Activated effector memory CD4-positive, alpha-beta T cell treated with anti-CD3 and anti-CD28 coated beads, Interleukin-2, amount 50 U/mL, for 16 hours (primary cell): Measurements from ENCODE around the gene PLCB3.

Experiments
- DNase-seq: peaks from one replicate; pipeline ENCODE4 v3.0.0-alpha.2; 2020

The PLCB3 gene

DNA sequence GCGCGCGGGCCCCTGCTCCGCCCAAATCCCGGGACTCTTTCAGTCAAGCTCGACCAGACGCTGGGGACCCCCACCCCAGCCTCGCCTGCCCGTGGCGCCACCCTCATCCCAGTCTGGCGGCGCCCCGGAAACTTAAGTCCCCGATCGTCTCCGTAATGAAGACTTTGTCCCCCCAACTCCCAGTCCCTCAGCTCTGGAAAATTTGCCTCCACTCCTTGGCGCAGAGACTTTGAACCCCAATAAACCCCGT is 348 bp downstream of the PLCB3 start:
- DNase-seq, result no peak

DNA sequence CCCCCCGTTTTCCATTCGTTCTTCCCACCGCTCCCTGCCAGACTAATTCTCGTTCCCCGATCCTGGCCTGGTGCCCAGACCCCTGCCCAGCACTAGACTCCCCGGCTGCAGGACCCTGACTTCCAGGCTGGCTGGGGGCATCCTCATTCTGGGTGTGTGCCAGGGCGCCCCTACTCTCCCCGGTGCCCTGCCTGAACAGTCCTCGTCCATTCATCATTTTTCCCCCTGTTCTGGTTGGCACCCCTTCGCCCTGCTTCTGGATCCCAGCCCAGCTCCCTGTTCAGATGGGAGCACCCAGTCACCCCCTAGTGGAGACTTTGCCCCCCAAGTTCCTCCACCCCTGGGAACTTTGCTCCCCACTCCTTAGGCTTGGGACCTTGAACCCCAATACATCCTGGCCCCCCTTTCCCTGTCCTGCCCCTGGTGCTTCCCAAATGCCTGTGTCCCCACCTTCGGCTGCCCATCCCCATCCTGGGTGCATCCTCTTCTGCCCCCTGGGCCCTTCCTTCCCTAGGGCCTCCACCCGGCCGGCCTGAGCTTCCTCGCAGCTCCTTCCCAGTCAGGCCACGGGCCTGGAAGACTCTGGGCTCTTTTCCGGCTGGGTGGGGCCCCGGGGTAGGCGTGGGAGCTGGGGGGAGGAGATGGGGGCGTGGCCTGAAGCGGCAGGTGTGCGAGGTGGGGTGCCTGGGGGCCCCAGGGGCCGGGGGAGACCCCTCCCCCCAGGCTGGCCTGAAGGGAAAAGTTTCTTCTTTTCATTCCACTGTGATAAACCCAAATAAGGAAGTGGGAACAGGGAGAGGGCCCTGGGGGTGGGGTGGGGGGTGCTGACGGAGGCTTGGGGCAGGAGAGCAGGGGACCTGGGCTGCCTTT is 908 bp downstream of the PLCB3 start:
- DNase-seq, result no peak

DNA sequence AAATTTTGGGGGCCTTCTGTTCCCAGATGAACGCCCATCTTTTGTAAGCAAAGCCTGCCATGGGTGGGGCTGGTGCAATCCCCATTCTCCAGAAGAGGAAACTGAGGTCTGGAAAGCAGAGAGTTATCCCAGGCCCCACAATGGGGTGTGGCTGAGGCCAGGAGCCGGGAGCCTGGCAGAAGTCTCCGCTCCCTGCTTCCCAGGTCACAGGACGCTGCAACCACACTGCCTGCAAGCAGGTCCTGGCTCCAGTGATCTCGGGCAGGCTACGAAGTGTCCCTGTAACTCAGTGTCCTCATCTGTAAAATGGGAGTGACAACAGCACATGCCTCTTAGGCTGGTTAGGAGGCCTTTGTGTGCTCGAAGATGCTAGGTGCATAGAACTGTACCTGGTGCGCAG is 1.7 kb downstream of the PLCB3 start:
- DNase-seq, result no peak

DNA sequence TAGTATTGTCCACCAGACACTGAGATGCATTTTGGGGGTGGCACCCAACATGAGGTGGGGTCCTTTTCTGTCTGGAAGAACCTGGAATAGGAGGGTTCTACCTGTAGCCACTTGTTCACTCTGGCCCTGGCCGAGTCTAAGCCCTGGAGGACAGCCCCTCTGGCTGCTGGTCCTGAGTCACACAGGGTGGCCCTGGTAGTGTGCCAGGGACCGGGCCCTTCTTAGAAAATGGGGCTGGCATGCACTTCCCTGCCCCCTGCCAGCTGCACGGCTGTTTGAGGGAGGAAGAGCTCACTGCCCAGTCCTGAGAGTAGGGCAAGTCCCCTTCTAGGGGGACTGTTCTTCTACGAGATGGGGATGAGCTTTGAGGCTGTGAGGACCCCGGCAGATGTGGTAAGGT is 2.2 kb downstream of the PLCB3 start:
- DNase-seq, result no peak

DNA sequence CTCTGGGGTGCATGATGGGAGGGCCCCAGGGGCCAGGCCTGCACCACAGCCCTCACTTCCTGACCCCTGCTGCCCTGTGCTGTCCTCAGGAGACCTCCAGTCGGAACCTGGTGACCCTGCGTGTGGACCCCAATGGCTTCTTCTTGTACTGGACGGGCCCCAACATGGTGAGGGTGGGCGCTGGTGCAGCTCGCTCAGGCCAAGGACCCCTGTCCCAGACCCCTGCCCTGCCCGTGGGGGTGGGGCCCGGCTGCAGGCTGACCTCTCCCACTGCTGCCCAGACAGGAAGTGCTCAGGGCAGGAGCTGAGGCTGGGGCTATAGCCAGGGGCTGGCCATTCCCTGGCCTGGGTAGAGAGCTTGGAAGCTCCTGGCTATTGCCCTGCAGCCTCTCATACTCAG is 3.0 kb downstream of the PLCB3 start:
- DNase-seq, result no peak

DNA sequence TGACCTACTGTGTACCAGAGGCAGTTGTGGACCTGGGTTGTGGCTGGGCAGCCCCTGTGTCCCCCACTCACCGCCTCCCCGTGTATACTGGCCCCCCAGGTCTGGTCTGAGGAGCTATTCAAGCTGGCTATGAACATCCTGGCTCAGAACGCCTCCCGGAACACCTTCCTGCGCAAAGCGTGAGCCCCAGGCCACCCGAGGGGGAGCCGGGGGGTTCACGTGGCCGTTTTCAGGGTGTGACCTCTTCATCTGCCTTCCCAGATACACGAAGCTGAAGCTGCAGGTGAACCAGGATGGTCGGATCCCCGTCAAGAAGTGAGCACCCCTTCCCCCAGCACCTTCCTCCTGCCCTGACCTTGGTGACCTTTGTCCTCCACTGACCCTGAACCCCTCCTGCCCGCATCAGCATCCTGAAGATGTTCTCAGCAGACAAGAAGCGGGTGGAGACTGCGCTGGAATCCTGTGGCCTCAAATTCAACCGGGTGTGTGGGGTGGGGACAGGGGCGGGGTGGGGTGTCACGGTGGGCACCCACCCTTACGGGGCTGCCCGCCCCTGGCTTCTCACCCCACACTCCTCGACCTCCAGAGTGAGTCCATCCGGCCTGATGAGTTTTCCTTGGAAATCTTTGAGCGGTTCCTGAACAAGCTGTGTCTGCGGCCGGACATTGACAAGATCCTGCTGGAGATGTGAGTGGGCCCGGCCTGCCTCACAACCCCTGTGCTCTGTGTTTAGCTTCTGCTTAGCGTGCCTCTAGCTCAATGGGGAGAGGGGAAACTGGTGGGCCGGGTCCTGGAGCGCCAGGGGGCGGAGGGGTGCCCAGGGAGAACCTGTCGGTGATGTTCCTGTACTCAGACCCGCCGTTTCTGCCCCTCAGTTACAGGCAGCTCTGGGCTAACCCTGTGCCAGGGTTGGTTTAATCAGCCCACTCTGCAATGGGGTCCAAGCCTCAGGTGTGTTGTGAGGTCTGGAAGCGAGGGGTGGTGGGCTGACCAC is 4.1 kb downstream of the PLCB3 start:
- no peak for DNase-seq

DNA sequence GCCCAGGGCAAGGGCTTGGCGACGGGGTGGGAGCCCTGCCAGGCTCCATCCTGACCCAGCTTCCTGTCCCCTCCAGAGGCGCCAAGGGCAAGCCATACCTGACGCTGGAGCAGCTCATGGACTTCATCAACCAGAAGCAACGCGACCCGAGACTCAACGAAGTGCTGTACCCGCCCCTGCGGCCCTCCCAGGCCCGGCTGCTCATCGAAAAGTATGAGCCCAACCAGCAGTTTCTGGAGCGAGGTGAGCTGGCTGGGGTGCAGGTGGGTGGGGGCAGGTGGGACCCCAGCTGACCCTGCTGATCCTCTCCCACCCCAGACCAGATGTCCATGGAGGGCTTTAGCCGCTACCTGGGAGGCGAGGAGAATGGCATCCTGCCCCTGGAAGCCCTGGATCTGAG is 5.0 kb downstream of the PLCB3 start:
- no peak for DNase-seq

DNA sequence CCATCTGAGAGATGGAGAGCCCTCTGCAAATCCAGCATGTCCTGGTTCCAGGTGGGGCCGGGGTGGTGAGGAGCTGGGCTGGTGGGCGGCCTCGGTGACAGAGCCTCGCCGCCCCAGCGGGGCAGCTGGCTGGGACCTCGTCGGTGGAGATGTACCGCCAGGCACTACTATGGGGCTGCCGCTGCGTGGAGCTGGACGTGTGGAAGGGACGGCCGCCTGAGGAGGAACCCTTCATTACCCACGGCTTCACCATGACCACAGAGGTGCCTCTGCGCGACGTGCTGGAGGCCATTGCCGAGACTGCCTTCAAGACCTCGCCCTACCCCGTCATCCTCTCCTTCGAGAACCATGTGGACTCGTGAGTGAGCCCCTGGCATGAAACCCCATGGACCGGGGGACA is 7.0 kb downstream of the PLCB3 start:
- DNase-seq, result no peak

DNA sequence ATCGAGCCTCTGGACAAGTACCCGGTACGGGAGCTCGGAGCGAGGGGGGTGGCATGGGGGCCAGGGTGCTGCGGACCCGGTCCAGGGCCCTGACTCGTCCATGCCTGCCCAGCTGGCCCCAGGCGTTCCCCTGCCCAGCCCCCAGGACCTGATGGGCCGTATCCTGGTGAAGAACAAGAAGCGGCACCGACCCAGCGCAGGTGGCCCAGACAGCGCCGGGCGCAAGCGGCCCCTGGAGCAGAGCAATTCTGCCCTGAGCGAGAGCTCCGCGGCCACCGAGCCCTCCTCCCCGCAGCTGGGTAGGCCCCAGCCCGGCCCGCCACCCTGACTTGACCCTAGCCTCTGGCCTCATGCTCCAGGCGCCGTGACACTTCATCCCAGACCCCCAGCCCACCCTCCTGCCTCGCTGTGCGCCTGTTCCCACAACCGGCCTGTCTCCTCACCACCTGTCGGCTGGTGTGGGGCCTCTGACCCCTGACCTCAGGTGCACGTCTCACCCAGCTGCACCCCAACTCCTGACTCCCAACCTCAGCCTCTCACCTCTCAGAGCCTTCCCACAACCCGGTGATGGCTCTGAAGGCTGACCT is 7.7 kb downstream of the PLCB3 start:
- no peak for DNase-seq

DNA sequence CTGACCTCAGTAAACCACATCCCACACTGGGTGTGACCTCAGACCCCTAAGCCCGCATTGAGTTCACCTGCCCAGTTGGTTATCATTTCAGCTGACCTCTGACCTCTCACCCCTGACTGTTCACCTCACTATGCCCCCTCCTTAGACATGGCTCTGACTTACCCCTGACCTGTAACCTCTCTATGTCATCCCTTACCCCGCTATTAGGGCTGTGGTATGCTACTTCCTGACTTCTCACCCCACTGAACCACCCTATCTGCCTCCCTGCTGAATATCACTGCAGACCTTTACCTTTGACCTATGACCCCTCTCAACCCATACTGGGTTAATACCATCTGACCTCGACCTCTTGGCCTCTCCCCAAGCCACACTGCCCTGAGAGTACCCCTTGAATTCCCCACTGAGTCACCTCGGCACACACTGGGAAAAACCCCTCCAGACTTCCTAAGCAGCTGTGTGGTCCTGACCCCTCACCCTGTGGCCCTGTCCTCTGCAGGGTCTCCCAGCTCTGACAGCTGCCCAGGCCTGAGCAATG is 8.3 kb downstream of the PLCB3 start:
- DNase-seq, result no peak

DNA sequence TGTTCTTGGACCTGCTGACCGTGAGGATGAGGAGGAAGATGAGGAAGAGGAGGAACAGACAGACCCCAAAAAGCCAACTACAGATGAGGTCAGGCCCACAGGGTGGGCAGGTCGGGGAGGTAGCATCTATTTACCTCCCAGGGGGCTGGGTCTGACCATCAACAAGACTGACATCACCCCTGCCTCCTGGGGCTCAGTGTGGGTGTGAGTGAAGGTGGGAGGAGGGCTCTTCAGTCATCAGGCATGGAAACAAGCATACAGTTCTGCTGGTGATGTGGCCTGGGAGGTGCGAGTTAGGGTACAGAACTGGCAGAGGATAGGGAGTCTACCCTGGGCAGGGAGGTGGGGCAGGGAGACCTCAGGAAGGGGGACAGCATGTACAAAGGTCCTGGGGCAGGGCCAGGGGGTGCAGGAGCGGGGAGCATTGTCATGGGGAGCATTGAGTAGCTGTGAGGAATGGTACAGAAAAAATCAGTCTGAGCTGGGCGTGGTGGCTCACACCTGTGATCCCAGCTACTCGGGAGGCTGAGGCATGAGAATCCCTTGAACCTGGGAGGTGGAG is 8.9 kb downstream of the PLCB3 start:
- no peak for DNase-seq

DNA sequence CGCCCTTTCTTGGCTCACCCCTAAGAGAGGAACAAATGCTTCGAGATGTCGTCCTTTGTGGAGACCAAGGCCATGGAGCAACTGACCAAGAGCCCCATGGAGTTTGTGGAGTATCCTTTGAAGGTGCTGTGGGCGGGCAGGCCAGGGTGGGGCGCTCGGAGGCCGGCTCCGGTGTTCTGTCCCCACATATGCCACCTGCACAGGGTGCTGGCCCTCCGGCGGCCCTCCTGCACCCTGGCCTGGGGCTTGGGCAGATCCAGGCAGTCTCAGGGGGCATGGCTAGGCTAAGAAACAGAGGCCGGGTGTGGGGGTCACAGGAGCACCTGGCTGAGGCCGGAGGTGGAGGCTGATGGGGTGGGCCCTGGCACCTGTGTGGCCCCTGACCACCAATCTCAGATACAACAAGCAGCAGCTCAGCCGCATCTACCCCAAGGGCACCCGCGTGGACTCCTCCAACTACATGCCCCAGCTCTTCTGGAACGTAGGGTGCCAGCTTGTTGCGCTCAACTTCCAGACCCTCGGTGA is 10.3 kb downstream of the PLCB3 start:
- no peak for DNase-seq

DNA sequence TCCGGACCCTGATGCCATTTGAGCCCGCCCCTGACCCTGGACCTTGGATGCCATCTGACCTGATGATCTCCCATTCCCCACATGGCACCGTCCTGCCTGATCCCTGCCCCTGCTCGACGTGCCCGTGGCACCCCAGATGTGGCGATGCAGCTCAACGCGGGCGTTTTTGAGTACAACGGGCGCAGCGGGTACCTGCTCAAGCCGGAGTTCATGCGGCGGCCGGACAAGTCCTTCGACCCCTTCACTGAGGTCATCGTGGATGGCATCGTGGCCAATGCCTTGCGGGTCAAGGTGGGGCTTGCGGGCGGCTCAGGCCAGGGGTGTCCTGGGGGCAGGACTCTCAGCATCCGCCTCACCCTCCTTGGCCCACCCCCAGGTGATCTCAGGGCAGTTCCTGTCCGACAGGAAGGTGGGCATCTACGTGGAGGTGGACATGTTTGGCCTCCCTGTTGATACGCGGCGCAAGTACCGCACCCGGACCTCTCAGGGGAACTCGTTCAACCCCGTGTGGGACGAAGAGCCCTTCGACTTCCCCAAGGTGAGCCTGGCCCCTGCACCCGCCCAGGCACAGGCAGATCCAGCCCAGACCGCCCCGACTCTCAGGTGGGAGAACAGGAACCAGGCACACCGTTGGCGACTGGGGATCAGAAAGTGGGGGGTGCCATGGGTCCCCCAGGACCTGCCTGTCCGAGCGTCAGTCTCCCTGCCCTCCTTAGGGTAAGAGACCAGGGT is 11.1 kb downstream of the PLCB3 start:
- no peak for DNase-seq

DNA sequence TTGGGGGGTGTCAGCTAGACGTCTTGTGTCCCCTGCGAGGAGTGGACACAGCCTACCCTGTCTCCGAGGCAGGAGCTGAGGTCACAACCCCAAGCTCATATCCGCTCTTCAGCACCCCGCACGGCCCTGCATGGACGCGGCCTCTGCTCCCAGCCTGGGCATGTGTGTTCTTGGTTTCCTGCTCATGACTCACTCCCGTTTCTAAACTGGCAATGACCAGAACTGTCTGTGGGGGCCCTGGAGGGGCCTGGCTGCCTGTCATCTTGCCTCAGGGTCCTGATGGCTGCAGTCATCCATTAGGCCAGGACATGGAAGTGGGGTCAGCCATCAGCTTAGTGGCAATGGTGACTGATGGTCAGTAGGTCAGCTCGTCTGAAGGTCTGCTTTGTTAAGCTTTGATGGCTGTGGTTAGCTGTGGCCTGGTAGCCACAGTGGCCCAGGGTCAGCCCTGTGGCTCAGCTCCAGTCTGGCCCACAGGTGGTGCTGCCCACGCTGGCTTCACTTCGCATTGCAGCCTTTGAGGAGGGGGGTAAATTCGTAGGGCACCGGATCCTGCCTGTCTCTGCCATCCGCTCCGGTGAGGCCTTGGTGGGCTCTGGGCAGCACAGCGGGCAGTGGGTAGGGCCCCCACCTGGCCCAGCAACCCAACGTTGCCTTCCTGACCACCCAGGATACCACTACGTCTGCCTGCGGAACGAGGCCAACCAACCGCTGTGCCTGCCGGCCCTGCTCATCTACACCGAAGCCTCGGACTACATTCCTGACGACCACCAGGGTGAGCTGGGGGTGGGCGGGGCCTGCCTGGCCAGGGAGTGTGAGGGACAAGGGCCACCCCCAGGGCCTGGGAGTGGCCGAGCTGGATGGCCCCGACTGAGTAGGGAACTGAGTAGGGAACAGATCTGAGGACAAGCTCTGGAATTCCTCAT is 12.0 kb downstream of the PLCB3 start:
- DNase-seq, result no peak

DNA sequence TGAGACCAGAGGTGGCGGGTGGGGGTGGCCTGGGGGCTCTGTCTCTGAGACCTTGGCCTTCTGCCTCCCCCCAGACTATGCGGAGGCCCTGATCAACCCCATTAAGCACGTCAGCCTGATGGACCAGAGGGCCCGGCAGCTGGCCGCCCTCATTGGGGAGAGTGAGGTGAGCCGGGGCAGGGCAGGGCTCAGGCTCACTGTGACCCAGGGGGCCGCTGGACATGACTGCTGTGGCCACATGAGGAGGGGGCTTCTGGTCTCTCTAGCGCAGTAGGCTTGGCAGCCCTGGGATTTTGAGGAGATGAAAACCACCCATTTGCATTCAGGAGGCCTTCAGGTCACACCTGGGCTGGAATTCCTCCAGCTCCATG is 12.6 kb downstream of the PLCB3 start:
- DNase-seq, result no peak

DNA sequence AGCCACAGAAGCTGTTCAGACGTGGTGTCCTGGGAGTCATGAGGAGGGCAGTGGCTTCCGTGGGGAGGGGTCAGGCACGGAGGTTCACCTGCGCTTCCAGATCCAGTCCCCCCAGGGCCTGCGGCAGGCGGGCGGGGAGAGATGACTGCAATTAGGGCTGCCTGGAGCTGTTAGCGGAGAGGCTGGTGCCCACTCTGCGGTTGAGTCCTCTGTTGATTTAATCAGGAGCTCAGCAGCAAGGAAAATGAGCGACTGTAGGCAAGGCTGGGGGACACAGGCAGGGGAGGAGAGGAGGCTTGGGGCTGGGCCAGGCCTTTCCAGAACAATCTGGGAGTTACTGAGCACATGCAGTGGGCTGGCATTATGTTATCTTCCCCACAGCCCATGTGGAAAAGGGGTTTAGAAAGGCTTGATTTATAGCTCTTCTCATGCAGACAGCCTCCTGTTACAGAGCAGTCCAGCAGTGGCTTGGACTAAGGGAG is 13.1 kb downstream of the PLCB3 start:
- no peak for DNase-seq

DNA sequence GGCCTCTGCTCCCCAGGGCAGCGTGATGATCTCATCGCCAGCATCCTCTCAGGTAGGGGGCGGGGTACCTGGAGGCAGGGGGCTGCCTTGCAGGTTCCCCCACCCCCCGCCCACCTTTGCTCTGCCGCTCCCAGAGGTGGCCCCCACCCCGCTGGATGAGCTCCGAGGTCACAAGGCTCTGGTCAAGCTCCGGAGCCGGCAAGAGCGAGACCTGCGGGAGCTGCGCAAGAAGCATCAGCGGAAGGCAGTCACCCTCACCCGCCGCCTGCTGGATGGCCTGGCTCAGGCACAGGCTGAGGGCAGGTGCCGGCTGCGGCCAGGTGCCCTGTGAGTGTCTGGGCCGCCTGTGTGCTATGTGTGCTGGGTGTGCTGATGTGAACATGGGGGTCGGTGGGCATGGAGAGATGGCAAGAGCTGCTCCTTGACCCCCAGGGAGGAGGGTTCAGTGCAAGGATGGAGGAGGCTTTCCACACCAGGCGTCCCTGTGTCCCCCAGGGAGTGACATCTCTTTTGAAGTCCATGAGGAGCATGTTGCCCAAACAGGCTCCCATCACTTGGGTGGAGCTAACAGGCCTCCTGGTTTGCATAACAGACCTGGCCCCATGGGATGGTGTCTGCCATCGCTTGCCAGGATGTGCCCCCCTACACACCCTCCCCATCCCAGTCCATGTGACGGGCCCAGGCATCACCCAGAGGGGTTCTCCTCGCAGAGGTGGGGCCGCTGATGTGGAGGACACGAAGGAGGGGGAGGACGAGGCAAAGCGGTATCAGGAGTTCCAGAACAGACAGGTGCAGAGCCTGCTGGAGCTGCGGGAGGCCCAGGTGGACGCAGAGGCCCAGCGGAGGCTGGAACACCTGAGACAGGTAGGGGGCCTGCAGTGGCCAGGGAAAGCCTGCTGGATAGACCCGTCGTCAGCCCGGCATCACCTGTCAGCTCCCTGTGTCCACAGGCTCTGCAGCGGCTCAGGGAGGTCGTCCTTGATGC is 14.1 kb downstream of the PLCB3 start:
- DNase-seq, result no peak

DNA sequence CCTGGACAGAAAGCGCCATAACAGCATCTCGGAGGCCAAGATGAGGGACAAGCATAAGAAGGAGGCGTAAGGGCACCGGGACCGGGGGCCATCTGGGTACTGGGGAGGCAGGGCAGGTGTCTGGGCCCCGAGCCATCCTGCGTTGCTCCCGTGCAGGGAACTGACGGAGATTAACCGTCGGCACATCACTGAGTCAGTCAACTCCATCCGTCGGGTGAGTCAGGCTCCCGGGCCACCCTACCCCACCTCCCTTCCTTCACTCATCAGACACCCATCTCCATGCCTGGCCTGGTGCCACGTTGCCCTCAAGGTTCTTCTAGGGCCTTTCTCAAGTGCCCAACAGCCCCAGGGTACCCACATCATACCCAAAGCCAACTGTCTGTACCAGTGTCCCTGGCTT is 15.0 kb downstream of the PLCB3 start:
- no peak for DNase-seq

DNA sequence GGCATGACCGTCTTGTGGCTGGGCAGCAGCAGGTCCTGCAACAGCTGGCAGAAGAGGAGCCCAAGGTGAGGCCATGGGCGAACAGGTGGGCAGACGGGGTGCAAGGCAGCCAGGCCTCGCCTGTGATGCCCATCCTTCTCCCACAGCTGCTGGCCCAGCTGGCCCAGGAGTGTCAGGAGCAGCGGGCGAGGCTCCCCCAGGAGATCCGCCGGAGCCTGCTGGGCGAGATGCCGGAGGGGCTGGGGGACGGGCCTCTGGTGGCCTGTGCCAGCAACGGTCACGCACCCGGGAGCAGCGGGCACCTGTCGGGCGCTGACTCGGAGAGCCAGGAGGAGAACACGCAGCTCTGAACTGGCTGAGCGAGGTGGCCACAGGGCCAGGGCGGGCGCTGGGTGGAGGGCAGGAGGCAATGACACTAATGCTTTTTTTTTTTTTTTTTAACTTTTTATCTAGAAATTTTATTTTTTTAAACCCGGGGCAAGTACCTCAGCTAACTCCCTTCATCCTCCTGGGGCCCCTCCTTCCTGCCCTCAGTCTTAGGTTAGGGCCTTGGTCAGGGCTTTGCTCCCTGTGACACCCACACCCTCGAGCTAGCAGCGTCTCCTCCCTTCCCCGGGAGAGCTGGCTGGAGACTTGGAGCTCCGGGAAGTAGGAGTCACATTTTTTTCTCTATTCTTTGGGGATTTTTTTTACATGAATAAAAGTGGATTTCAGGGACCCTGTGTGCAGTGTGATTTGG is 16.0 kb downstream of the PLCB3 start:
- DNase-seq, result no peak
